K562 (cell line): ENCODE data around the gene INPP1. TPM values are rescaled to one million over a fixed set of nuclear protein-coding genes. Genes with fewer than 3 reads are reported as not detected.

Source experiments
- ATAC-seq: fragments of 200-7000 bp; cut with Tn5 transposase; 3 replicates; pipeline ENCODE4 v1.9.1; 2020; ENCODE audit warnings: moderate library complexity
- BruUV-seq: library from RNA; stranded (reverse); fragments of 400-500 nt; replicated peaks from 2 replicates; lab custom pipeline; 2021; lab: Mats Ljungman, UMichigan
- CTCF ChIA-PET: fragments of 300-600 bp; formaldehyde crosslinking; extraction: SDS; loops from one replicate; lab custom pipeline; 2021; ENCODE audit warnings: low intra/inter-chr PET ratio; lab: Yijun Ruan, JAX
- POLR2A ChIA-PET: fragments of 300-600, 350-650 bp; sonication (Branson Sonifier 250); formaldehyde crosslinking; extraction: SDS; loops from one replicate; lab custom pipeline; 2021; ENCODE audit warnings: antibody characterized with exemption, inconsistent platforms; lab: Yijun Ruan, JAX
- DNase-seq, 4 experiments: peaks; one replicate each; pipeline versions ENCODE4 v3.0.0 to v3.0.0-alpha.2; 2011 to 2018; ENCODE audit warnings: low spot score in 3 of 4, mixed read lengths in 3 of 4; ENCODE audit errors: extremely low read depth in 1 of 4
- FAIRE-seq: peaks from 2 replicates; lab custom pipeline; 2011; peaks lifted over from hg19 to GRCh38; lab: Jason Lieb, UNC
- H2AFZ ChIP-seq: 2 replicates; pipeline ENCODE4 v1.6.0; 2011; ENCODE audit warnings: low read depth, low read length, control low read depth, inconsistent platforms
- H3K27ac ChIP-seq: fragments of 200-600 bp; 3 replicates; pipeline ENCODE4 v1.8.0; 2011; ENCODE audit warnings: low read depth, mild to moderate bottlenecking, control low read depth, inconsistent platforms, low read length, moderate library complexity, mixed read lengths; ENCODE audit errors: extremely low read depth
- H3K27me3 ChIP-seq, 2 experiments: fragments of 300-600 bp in 1 of 2; 2 replicates in 1 of 2; 3 replicates in 1 of 2; pipeline versions ENCODE4 v1.6.0 to v1.8.0; 2011; ENCODE audit warnings: inconsistent platforms in 2 of 2, low read length in 2 of 2, mild to moderate bottlenecking in 1 of 2, mixed read lengths in 1 of 2, moderate library complexity in 1 of 2; ENCODE audit not compliant: control insufficient read depth in 2 of 2, insufficient read depth in 2 of 2
- H3K36me3 ChIP-seq: fragments of 300-600 bp; 3 replicates; pipeline ENCODE4 v1.8.0; 2011; ENCODE audit warnings: mild to moderate bottlenecking, low read length, inconsistent platforms; ENCODE audit not compliant: control insufficient read depth, insufficient read depth
- H3K4me1 ChIP-seq, 2 experiments: fragments of 200-600 bp in 1 of 2; replicated peaks in 1 of 2; 2 replicates in 1 of 2; 3 replicates in 1 of 2; pipeline versions ENCODE4 v1.5.1 to v1.8.0; 2011; ENCODE audit warnings: inconsistent platforms in 2 of 2, low read length in 2 of 2, mild to moderate bottlenecking in 1 of 2, mixed read lengths in 1 of 2, moderate library complexity in 1 of 2; ENCODE audit not compliant: control insufficient read depth in 2 of 2, insufficient read depth in 2 of 2
- H3K4me2 ChIP-seq: 2 replicates; pipeline ENCODE4 v1.6.1; 2011; ENCODE audit warnings: low read length, control low read depth, inconsistent platforms, mixed read lengths; ENCODE audit not compliant: insufficient read depth
- H3K4me3 ChIP-seq: fragments of 200-600 bp; sonication (generic), shearing (Covaris generic); 2 replicates; pipeline ENCODE4 v1.5.1; 2016; ENCODE audit warnings: control low read depth, inconsistent platforms
- H3K79me2 ChIP-seq: fragments of 200-600 bp; 3 replicates; pipeline ENCODE4 v1.8.0; 2011; ENCODE audit warnings: low read length, inconsistent platforms; ENCODE audit not compliant: control insufficient read depth, insufficient read depth
- H3K9ac ChIP-seq, 2 experiments: 2 replicates each; pipeline versions ENCODE4 v1.6.0 to v1.6.1; 2011; ENCODE audit warnings: low read depth in 2 of 2, low read length in 2 of 2, control low read depth in 1 of 2, inconsistent platforms in 1 of 2, mild to moderate bottlenecking in 1 of 2, mixed read lengths in 1 of 2; ENCODE audit not compliant: insufficient read depth in 1 of 2
- H3K9me1 ChIP-seq: one replicate; pipeline ENCODE4 v1.6.0; 2011; ENCODE audit warnings: inconsistent platforms, mild to moderate bottlenecking, low read length, moderate library complexity; ENCODE audit not compliant: control insufficient read depth, insufficient read depth
- H3K9me3 ChIP-seq: replicated peaks from 2 replicates; pipeline ENCODE4 v1.5.1; 2011; ENCODE audit warnings: low read depth, low read length, inconsistent platforms; ENCODE audit not compliant: control insufficient read depth, insufficient read depth
- H4K20me1 ChIP-seq: replicated peaks from 2 replicates; pipeline ENCODE4 v1.6.1; 2011; ENCODE audit warnings: low read length, inconsistent platforms, mixed read lengths; ENCODE audit not compliant: control insufficient read depth, insufficient read depth
- BACH1 ChIP-seq: fragments of 200-800 bp; sonication (Bioruptor generic); IDR thresholded peaks from 2 replicates; pipeline ENCODE4 v1.6.1; 2016; ENCODE audit warnings: missing genetic modification characterization, missing compliant biosample characterization
- CTCF ChIP-seq, 3 experiments: IDR thresholded peaks in 2 of 3; conservative IDR thresholded peaks in 1 of 3; 2 replicates each; pipeline ENCODE4 v1.5.1; 2011 to 2012; ENCODE audit warnings: low read length in 3 of 3, mild to moderate bottlenecking in 3 of 3, control low read depth in 2 of 3, improper control_type of control experiment in 1 of 3, inconsistent platforms in 1 of 3, low read depth in 1 of 3, mixed read lengths in 1 of 3, moderate library complexity in 1 of 3; ENCODE audit not compliant: insufficient read depth in 2 of 3
- CXXC5 ChIP-seq: fragments of 250-450 bp; sonication (Bioruptor Pico); IDR thresholded peaks from 2 replicates; pipeline ENCODE4 v1.8.0; 2022; ENCODE audit warnings: inconsistent platforms, mild to moderate bottlenecking, moderate library complexity
- FOXO4 ChIP-seq: fragments of 450-650 bp; formaldehyde crosslinking; IDR thresholded peaks from 2 replicates; pipeline ENCODE4 v1.4.0; 2020; ENCODE audit warnings: mild to moderate bottlenecking, moderate library complexity
- GATA2 ChIP-seq: sonication (generic); formaldehyde crosslinking; IDR thresholded peaks from 2 replicates; pipeline ENCODE4 v1.4.0; 2020; ENCODE audit warnings: mild to moderate bottlenecking, missing genetic modification reagents
- HDAC6 ChIP-seq: IDR thresholded peaks from 2 replicates; pipeline ENCODE4 v1.6.1; 2012; ENCODE audit warnings: low read depth, mild to moderate bottlenecking, control low read depth, inconsistent platforms, low read length, moderate library complexity
- HNRNPL ChIP-seq: fragments of 200-400 bp; formaldehyde crosslinking; IDR thresholded peaks from 2 replicates; pipeline ENCODE4 v1.6.1; 2017; ENCODE audit warnings: low read depth, mild to moderate bottlenecking, low read length
- KLF16 ChIP-seq: IDR thresholded peaks from 2 replicates; pipeline ENCODE4 v1.6.1; 2016; ENCODE audit warnings: antibody characterized with exemption
- NCOA2 ChIP-seq, 2 experiments: fragments of 450-650 bp; IDR thresholded peaks; 2 replicates each; pipeline ENCODE4 v1.6.1; 2018; ENCODE audit warnings: mild to moderate bottlenecking in 2 of 2, moderate library complexity in 1 of 2; ENCODE audit not compliant: partially characterized antibody in 2 of 2
- NCOA6 ChIP-seq: fragments of 450-650 bp; IDR thresholded peaks from 2 replicates; pipeline ENCODE4 v1.6.1; 2017; ENCODE audit warnings: mild to moderate bottlenecking
- NFXL1 ChIP-seq: fragments of 450-650 bp; formaldehyde crosslinking; IDR thresholded peaks from 2 replicates; pipeline ENCODE4 v1.4.0; 2021; ENCODE audit warnings: mild to moderate bottlenecking
- RBM34 ChIP-seq: fragments of 200-400 bp; formaldehyde crosslinking; IDR thresholded peaks from 2 replicates; pipeline ENCODE4 v1.6.1; 2018; ENCODE audit warnings: low read length, borderline replicate concordance; ENCODE audit not compliant: insufficient read depth
- RUNX1 ChIP-seq: sonication (generic); IDR thresholded peaks from 2 replicates; pipeline ENCODE4 v1.6.1; 2016; ENCODE audit warnings: antibody characterized with exemption, low read depth
- TEAD4 ChIP-seq, 2 experiments: sonication (generic) in 1 of 2; formaldehyde crosslinking in 1 of 2; IDR thresholded peaks; 2 replicates each; pipeline versions ENCODE4 v1.6.1 to v1.8.0; 2012 to 2022; ENCODE audit warnings: borderline replicate concordance in 1 of 2, inconsistent platforms in 1 of 2, low read length in 1 of 2, mild to moderate bottlenecking in 1 of 2, missing genetic modification reagents in 1 of 2
- ZNF197 ChIP-seq: fragments of 200-800 bp; sonication (Bioruptor generic); IDR thresholded peaks from 2 replicates; pipeline ENCODE4 v1.6.1; 2016; ENCODE audit warnings: low read depth, missing genetic modification characterization, missing compliant biosample characterization
- WGBS: fragments of 100-300 bp; shearing (Covaris generic); methylation state at CpG from one replicate; pipeline ENCODE4 v1.1.6; 2016; ENCODE audit warnings: low coverage, mixed read lengths; ENCODE audit not compliant: insufficient coverage; ENCODE audit errors: missing lambda C conversion rate; 5-methylcytosine and 5-hydroxymethylcytosine counted together
- in situ Hi-C: fragments of 300-500 bp; cut with MboI; formaldehyde crosslinking; loops from 4 replicates; pipeline ENCODE4 v1.15.0; 2018; ENCODE audit warnings: inconsistent platforms, mixed read lengths
- intact Hi-C: fragments of 100-400 bp; cut with micrococcal nuclease; formaldehyde crosslinking; loops from 2 replicates; pipeline ENCODE4 v1.14.2; 2022
- polyA plus RNA-seq, 8 experiments: library from polyadenylated mRNA; depleted of rRNA in 4 of 8; stranded (reverse) in 5 of 8; unstranded in 3 of 8; fragments of >200 nt; fragmentation: Nextera tagmentation in 2 of 8; fragmentation: Illumina TruSeq in 1 of 8; extraction: Ambion mirVana in 2 of 8; extraction: Trizol in 1 of 8; gene quantifications; 2 replicates each; pipeline versions ENCODE4 v1.2.1 to v1.2.3, GENCODE V29; 2011 to 2014; ENCODE audit warnings: inconsistent platforms in 1 of 8, missing spikeins in 1 of 8
- total RNA-seq, 7 experiments: library from RNA; depleted of rRNA in 6 of 7; stranded (reverse); fragments of >200 nt in 6 of 7; fragmentation: Illumina TruSeq in 2 of 7; extraction: Trizol in 2 of 7; gene quantifications; 2 replicates each; pipeline versions ENCODE4 v1.2.1 to v1.2.3, GENCODE V29; 2011 to 2021; ENCODE audit warnings: low replicate concordance in 1 of 7

The INPP1 gene
- total and polyA plus RNA-seq, 9 of the 15 experiments (the other 6 are each of a cell fraction or from before 2014, with no cell fraction given) = 3.7 to 11.8 (median 6.5) TPM

GRCh38 chr2:190338453-190338852 is 4.9 kb upstream of the INPP1 start (continued):
- TF ChIP-seq CTCF (IDR thresholded peaks at IDR 0.05 in 2 of 3, conservative IDR thresholded peaks at IDR 0.05 in 1 of 3; ENCODE audit: insufficient read depth in 2 of 3, low read depth in 1 of 3, low read length in 3 of 3) = peak in 2 of 3 experiments; percentile 19 to 41; a peak in 3 of 6 replicates
- no peak for TF ChIP-seq RUNX1

GRCh38 chr2:190339394-190339793 is 4.0 kb upstream of the INPP1 start:
- no peak for TF ChIP-seq ZNF197
- TF ChIP-seq NCOA6 = no peak
- TF ChIP-seq HNRNPL = no peak
- no peak for TF ChIP-seq FOXO4 (CRISPR knock-in tag)
- no peak for TF ChIP-seq BACH1 (tag)
- no peak for TF ChIP-seq RBM34
- no peak for TF ChIP-seq CXXC5
- TF ChIP-seq GATA2 (CRISPR knock-in tag) = no peak
- no peak for TF ChIP-seq NFXL1 (CRISPR knock-in tag)
- no peak for TF ChIP-seq KLF16
- TF ChIP-seq TEAD4 (IDR thresholded peaks at IDR 0.05; ENCODE audit: low read length) = no peak
- no peak for TF ChIP-seq TEAD4 (CRISPR knock-in tag; IDR thresholded peaks at IDR 0.05; ENCODE audit: borderline replicate concordance)
- no peak for TF ChIP-seq HDAC6
- no peak for TF ChIP-seq NCOA2 (IDR thresholded peaks at IDR 0.05; ENCODE audit: partially characterized antibody in 2 of 2)
- TF ChIP-seq, all 486 proteins: peak for 0
- FAIRE-seq = no peak
- H4K20me1 ChIP-seq = no peaks in the 10 kb centered on the region
- H3K79me2 ChIP-seq = peaks cover 5% of the 10 kb centered on the region; the same call in 2 of the 3 replicates
- 0 out of 2 replicates have a peak overlapping the region, but pooled peaks have one; percentile 8 for H2AFZ ChIP-seq
- no peaks in the 10 kb centered on the region for H3K27me3 ChIP-seq
- H3K9me3 ChIP-seq = no peaks in the 10 kb centered on the region
- CTCF ChIA-PET = no interaction called here
- intact Hi-C loops (loop anchor here (2.0 to 10.0 kb wide), 2 partner anchors 171 to 465 kb away; no protein-coding TSS in a partner anchor), in situ Hi-C loops (no loop called here)
- no peak overlapping the region for H3K4me2 ChIP-seq
- ATAC-seq = no peak
- H3K9ac ChIP-seq = no peak overlapping the region
- no peaks in the 10 kb centered on the region for H3K9me1 ChIP-seq
- no peak overlapping the region for H3K4me3 ChIP-seq
- BruUV-seq = no TSS peak
- H3K36me3 ChIP-seq = no peaks in the 10 kb centered on the region
- 22% methylated on average over 1 of the region's 1 CpG for WGBS
- peaks cover 5 to 11% of the 10 kb centered on the region in 2 experiments for H3K4me1 ChIP-seq
- no peak for DNase-seq
- no peak overlapping the region for H3K27ac ChIP-seq
- POLR2A ChIA-PET = interaction anchor here (1.0 kb wide), 1 partner anchor 21 kb away, joined by 3 read pairs; no protein-coding TSS in a partner anchor
